ENCODE data around the gene IMPACT. TPM values are rescaled to one million over a fixed set of nuclear protein-coding genes. Genes with fewer than 3 reads are reported as not detected.

IMPACT gene
- total RNA-seq, 2 donors from 2014 or later: 21.5 to 28.7 TPM

GRCh38 chr18:24485681-24486080, 59.2 kb downstream of the IMPACT start:
- no peaks in the 10 kb centered on the region for H3K4me1 ChIP-seq (ENCODE audit: control insufficient read depth in 1 of 2, low read depth in 2 of 2)
- H3K4me3 ChIP-seq: no peak overlapping the region
- no peak for DNase-seq (ENCODE audit: low spot score)
- H3K36me3 ChIP-seq: no peaks in the 10 kb centered on the region
- no peak for TF ChIP-seq CTCF (IDR thresholded peaks at IDR 0.05)
- no peak for ATAC-seq (ENCODE audit: insufficient number of reproducible peaks, low FRiP score, low read depth)
- no peaks in the 10 kb centered on the region for H3K9me3 ChIP-seq
- H3K27ac ChIP-seq: no peak overlapping the region
- H3K27me3 ChIP-seq (replicated peaks; ENCODE audit: insufficient read depth): no peaks in the 10 kb centered on the region

DNA sequence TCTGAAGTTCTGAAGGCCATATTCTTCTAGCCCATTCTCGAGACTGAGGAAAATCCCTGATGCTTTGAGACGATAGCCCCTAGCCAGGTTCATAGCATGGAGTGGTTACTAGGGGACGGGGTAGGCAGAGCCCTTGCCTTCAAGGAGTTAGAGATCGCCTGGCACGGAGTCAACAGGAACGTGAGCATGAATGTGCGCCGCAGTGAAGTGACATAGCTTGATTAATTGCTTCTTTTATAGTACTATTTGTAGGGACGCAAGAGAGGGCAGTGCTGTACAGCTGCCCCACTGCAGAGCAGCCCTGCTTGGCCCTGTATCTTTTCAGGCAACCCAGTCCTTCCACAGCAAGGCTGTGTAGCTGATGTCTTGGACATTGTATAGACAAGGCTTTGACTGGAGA, 60.2 kb downstream of the IMPACT start:
- TF ChIP-seq CTCF (IDR thresholded peaks at IDR 0.05): no peak
- Histone ChIP-seq H3K36me3 (no peaks in the 10 kb centered on the region), H3K9me3 (no peaks in the 10 kb centered on the region), H3K4me3 (no peak overlapping the region), H3K27me3 (replicated peaks; ENCODE audit: insufficient read depth) (no peaks in the 10 kb centered on the region), H3K27ac (no peak overlapping the region), H3K4me1 (ENCODE audit: control insufficient read depth in 1 of 2, low read depth in 2 of 2) (no peaks in the 10 kb centered on the region)
- DNase-seq (ENCODE audit: low spot score): no peak
- no peak for ATAC-seq (ENCODE audit: insufficient number of reproducible peaks, low FRiP score, low read depth)

DNA sequence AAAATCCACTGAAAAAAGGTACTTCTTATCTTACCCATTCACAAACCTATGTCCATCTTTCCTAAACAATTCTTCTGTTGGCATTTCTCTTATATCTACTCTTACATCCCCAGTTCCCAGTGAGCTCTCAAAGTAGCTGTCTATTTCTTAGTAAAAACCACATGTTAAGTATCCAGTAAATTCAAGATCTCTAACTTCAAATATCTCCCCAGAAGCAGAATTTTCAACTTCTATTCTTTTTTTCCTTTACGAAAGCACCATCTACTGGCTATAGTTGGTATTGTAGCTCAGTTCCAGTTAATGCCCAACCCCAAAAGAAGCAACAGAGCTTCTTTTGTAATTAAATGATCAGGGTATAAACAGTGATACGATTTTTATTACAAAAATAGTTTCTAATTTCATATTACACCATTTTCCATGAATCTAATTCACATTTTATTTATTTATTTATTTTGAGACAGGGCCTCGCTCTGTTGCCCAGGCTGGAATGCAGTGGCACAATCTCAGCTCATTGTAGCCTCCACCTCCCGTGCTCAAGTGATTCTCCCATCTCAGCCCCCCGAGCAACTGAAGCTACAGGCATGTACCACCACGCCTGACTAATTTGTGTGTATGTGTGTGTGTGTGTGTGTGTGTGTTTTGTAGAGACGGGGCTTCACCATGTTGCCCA, 62.5 kb downstream of the IMPACT start:
- no peaks in the 10 kb centered on the region for H3K4me1 ChIP-seq (ENCODE audit: control insufficient read depth in 1 of 2, low read depth in 2 of 2)

GRCh38 chr18:24490539-24490938, 64.1 kb downstream of the IMPACT start:
- ATAC-seq (ENCODE audit: insufficient number of reproducible peaks, low FRiP score, low read depth): no peak
- no peak for DNase-seq (ENCODE audit: low spot score)
- Histone ChIP-seq H3K4me1 (ENCODE audit: control insufficient read depth in 1 of 2, low read depth in 2 of 2) (no peaks in the 10 kb centered on the region), H3K27ac (no peak overlapping the region), H3K36me3 (no peaks in the 10 kb centered on the region), H3K27me3 (replicated peaks; ENCODE audit: insufficient read depth) (no peaks in the 10 kb centered on the region), H3K4me3 (no peak overlapping the region), H3K9me3 (no peaks in the 10 kb centered on the region)
- TF ChIP-seq CTCF (IDR thresholded peaks at IDR 0.05): no peak

More for the DNA sequence above, 62.5 kb downstream of the IMPACT start:
- Histone ChIP-seq H3K9me3 (no peaks in the 10 kb centered on the region), H3K36me3 (no peaks in the 10 kb centered on the region), H3K27me3 (replicated peaks; ENCODE audit: insufficient read depth) (no peaks in the 10 kb centered on the region), H3K4me3 (no peak overlapping the region), H3K27ac (no peak overlapping the region)
- ATAC-seq (ENCODE audit: insufficient number of reproducible peaks, low FRiP score, low read depth) (no peak), DNase-seq (ENCODE audit: low spot score) (no peak)
- TF ChIP-seq CTCF (IDR thresholded peaks at IDR 0.05): peak; percentile 75

GRCh38 chr18:24491927-24492834, 65.7 kb downstream of the IMPACT start:
- H3K9me3 ChIP-seq: no peaks in the 10 kb centered on the region
- no peak for DNase-seq (ENCODE audit: low spot score)
- no peak overlapping the region for H3K4me3 ChIP-seq
- no peaks in the 10 kb centered on the region for H3K27me3 ChIP-seq (replicated peaks; ENCODE audit: insufficient read depth)
- no peak overlapping the region for H3K27ac ChIP-seq
- TF ChIP-seq CTCF (IDR thresholded peaks at IDR 0.05): no peak
- no peaks in the 10 kb centered on the region for H3K36me3 ChIP-seq
- ATAC-seq (ENCODE audit: insufficient number of reproducible peaks, low FRiP score, low read depth): no peak
- no peaks in the 10 kb centered on the region for H3K4me1 ChIP-seq (ENCODE audit: control insufficient read depth in 1 of 2, low read depth in 2 of 2)
